Kidney (tissue), 14 donors: Measurements from ENCODE around the gene LRRK1. TPM values are rescaled to one million over a fixed set of nuclear protein-coding genes. Genes with fewer than 3 reads are reported as not detected.

Source experiments
- DNase-seq, 5 donors: peaks; one replicate each; pipeline ENCODE4 v3.0.0-alpha.2; 2013 to 2020
- FAIRE-seq: peaks from 2 replicates; lab custom pipeline; 2012; peaks lifted over from hg19 to GRCh38; lab: Jason Lieb, UNC
- H3K27ac ChIP-seq, 2 donors: one replicate each; pipeline ENCODE4 v1.7.0; 2013; ENCODE audit warnings: low read depth in 2 of 2, low read length in 2 of 2, inconsistent platforms in 1 of 2
- H3K27me3 ChIP-seq: one replicate; pipeline ENCODE4 v1.7.1; 2013; ENCODE audit warnings: low read length, inconsistent platforms; ENCODE audit not compliant: control insufficient read depth, insufficient read depth
- H3K36me3 ChIP-seq, 3 donors: one replicate each; pipeline versions ENCODE4 v1.7.0 to v1.7.1; 2013; ENCODE audit warnings: low read length in 3 of 3, control low read depth in 1 of 3, inconsistent platforms in 1 of 3; ENCODE audit not compliant: insufficient read depth in 3 of 3, control insufficient read depth in 2 of 3
- H3K4me1 ChIP-seq, 3 donors: one replicate each; pipeline versions ENCODE4 v1.7.0 to v1.7.1; 2013; ENCODE audit warnings: low read length in 3 of 3, inconsistent platforms in 1 of 3, low read depth in 1 of 3; ENCODE audit not compliant: control insufficient read depth in 2 of 3, insufficient read depth in 2 of 3
- H3K4me3 ChIP-seq, 3 donors: one replicate each; pipeline versions ENCODE4 v1.7.0 to v1.8.1; 2013; ENCODE audit warnings: low read length in 3 of 3, control low read depth in 1 of 3, inconsistent platforms in 1 of 3
- H3K9ac ChIP-seq, 3 donors: one replicate each; pipeline versions ENCODE4 v1.7.0 to v1.7.1; 2013; ENCODE audit warnings: low read length in 3 of 3, control low read depth in 1 of 3, inconsistent platforms in 1 of 3
- H3K9me3 ChIP-seq, 3 donors: one replicate each; pipeline versions ENCODE4 v1.7.0 to v1.7.1; 2013; ENCODE audit warnings: low read length in 3 of 3, control low read depth in 1 of 3, inconsistent platforms in 1 of 3; ENCODE audit not compliant: control insufficient read depth in 2 of 3, insufficient read depth in 1 of 3
- CTCF ChIP-seq: IDR thresholded peaks from 3 replicates; pipeline ENCODE4 v1.5.1; 2012; ENCODE audit warnings: mild to moderate bottlenecking, moderate library complexity, borderline replicate concordance; ENCODE audit not compliant: insufficient read depth; ENCODE audit errors: extremely low read depth
- intact Hi-C: fragments of 100-400 bp; cut with DNase I; formaldehyde crosslinking; loops from one replicate; pipeline ENCODE4 v1.11.1; 2022
- polyA plus RNA-seq: library from polyadenylated mRNA; stranded (reverse); fragments of 350-450 nt; fragmentation: Illumina TruSeq; extraction: RNeasy Lipid Tissue Mini Kit (QIAGEN cat#74804); gene quantifications from one replicate; pipeline ENCODE4 v1.2.3, GENCODE V29; 2014; ENCODE audit warnings: low read depth, low replicate concordance; ENCODE audit not compliant: insufficient read depth
- total RNA-seq: library from RNA; stranded (reverse); fragmentation: NEBNext Ultra II Directional; extraction: Animal tissue kit (Norgen Biotek cat#: 25700); gene quantifications from one replicate; pipeline ENCODE4 v1.2.1, GENCODE V29; 2021
- donor health status: control.
- donor health status: control.
- donor health status: control.
- donor health status: control.
- donor health status: control.
- donor health status: DM: yes; HTN: yes; CAD: no.
- donor health status: Normal renal cell carcinoma (clear cell type).

Gene LRRK1
- total and polyA plus RNA-seq, 2 donors from 2014 or later, result 1.1 to 24.9 TPM

- no peaks in the 10 kb centered on the region for H3K9me3 ChIP-seq
- H3K27ac ChIP-seq, result no peak overlapping the region
- intact Hi-C loops, result no loop called here
- DNase-seq, result no peak
- H3K4me3 ChIP-seq, result no peak overlapping the region
- no peaks in the 10 kb centered on the region for H3K27me3 ChIP-seq
- TF ChIP-seq CTCF, result no peak
- no peak overlapping the region for H3K9ac ChIP-seq
- no peaks in the 10 kb centered on the region for H3K36me3 ChIP-seq
- no peak for FAIRE-seq
- H3K4me1 ChIP-seq, result peaks cover 0 to 5% (median 0%) of the 10 kb centered on the region in 3 donors
These were observed 182.5 kb downstream of the LRRK1 start for GRCh38 chr15:101101676-101102075.

DNA sequence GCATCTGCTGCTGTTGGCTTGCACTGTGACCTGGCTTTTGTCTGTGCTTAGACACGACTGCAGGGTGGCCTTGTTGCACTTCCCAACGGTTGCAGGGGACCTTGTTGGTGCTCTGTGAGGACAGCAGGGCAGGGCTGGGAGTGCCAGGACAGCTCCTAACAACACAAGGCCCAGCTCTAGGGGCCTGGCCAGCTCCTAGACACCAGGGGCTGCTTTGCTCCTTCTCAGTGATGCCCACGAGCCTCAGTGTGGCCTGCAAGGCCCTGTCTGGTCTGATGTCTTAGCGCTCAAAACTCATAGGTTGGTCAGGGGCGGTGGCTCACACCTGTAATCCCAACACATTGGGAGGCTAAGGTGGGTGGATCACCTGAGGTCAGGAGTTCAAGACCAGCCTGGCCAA, 183.6 kb downstream of the LRRK1 start:
- intact Hi-C loops, result no loop called here
- H3K27ac ChIP-seq, result no peak overlapping the region
- H3K36me3 ChIP-seq, result no peaks in the 10 kb centered on the region
- no peaks in the 10 kb centered on the region for H3K9me3 ChIP-seq
- H3K9ac ChIP-seq, result no peak overlapping the region
- no peaks in the 10 kb centered on the region for H3K27me3 ChIP-seq
- TF ChIP-seq CTCF, result no peak
- H3K4me3 ChIP-seq, result no peak overlapping the region
- peaks cover 0 to 5% (median 0%) of the 10 kb centered on the region in 3 donors for H3K4me1 ChIP-seq
- FAIRE-seq, result no peak
- peak in 1 of 5 donors; percentile 16 for DNase-seq

GRCh38 chr15:101103598-101103997, 184.4 kb downstream of the LRRK1 start:
- no peak for FAIRE-seq
- Histone ChIP-seq H3K9ac (no peak overlapping the region), H3K4me1 (peaks cover 0 to 5% (median 0%) of the 10 kb centered on the region in 3 donors), H3K4me3 (no peak overlapping the region), H3K9me3 (no peaks in the 10 kb centered on the region), H3K27me3 (no peaks in the 10 kb centered on the region), H3K27ac (no peak overlapping the region), H3K36me3 (no peaks in the 10 kb centered on the region)
- TF ChIP-seq CTCF, result no peak
- intact Hi-C loops, result no loop called here
- peak in 1 of 5 donors; percentile 23 for DNase-seq

GRCh38 chr15:101104141-101104540, 185.0 kb downstream of the LRRK1 start:
- FAIRE-seq, result no peak
- no peak for TF ChIP-seq CTCF
- no peak overlapping the region for H3K4me3 ChIP-seq
- H3K9me3 ChIP-seq, result no peaks in the 10 kb centered on the region
- DNase-seq, result no peak
- no peaks in the 10 kb centered on the region for H3K27me3 ChIP-seq
- intact Hi-C loops, result no loop called here
- no peak overlapping the region for H3K9ac ChIP-seq
- no peaks in the 10 kb centered on the region for H3K36me3 ChIP-seq
- no peak overlapping the region for H3K27ac ChIP-seq
- peaks cover 0 to 5% (median 0%) of the 10 kb centered on the region in 3 donors for H3K4me1 ChIP-seq
